ENCODE results near the gene MAPK8IP1. TPM values are rescaled to one million over a fixed set of nuclear protein-coding genes. Genes with fewer than 3 reads are reported as not detected.

MAPK8IP1 gene
- total RNA-seq, 1 experiment from 2014 or later, result 12.7 TPM

DNA sequence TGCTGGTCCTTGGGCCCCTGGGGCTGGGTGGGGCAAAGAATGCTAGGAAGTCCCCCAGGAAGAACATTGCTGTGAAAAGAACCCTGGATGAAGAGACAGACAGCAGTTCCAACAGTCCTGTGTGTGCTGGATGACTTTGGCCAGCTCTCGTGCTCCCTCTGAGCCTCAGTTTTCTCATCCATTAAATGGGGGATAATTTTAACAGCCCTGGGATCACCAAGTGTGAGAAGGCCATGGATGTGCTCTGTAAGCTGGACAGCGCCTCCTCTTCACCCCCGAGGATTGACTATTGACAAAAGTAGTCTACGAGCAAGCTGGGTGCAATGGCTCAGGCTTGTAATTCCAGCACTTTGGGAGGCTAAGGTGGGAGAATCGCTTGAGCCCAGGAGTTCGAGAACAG, 39.5 kb downstream of the MAPK8IP1 start:
- no TSS peak for BruUV-seq (replicated peaks)
- POLR2A ChIA-PET, result no interaction called here

DNA sequence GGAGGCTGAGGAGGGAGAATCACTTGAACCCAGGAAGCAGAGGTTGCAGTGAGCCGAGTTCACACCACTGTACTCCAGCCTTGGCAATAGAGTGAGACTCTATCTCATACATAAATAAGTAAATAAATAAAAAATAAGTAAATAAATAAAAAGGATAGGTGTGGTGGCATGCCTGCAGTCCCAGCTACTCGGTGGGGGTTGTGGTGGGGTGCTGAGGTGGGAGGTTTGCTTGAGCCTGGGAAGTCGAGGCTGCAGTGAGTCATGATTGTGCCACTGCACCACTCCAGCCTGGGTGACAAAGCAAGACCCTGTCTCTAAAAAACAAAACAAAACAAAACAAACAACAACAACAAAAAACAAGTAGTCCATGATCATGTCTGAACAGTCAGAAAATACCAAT, 40.1 kb downstream of the MAPK8IP1 start:
- no peaks in the 10 kb centered on the region for H3K9me3 ChIP-seq (ENCODE audit: control insufficient read depth, insufficient read depth, low read depth, low read length)
- in situ Hi-C loops (cut with HindIII; ENCODE audit: low pct_unique_long_range_greater_than_20kb, low sequenced_read_pairs), result no loop called here
- ATAC-seq (no peak), DNase-seq (ENCODE audit: low read depth, low spot score) (no peak)
- intact Hi-C loops (cut with micrococcal nuclease; ENCODE audit: unreplicated experiment), result no loop called here
- CTCF ChIA-PET, result no interaction called here
- no peaks in the 10 kb centered on the region; the same call in 1 of the 2 replicates for H3K27me3 ChIP-seq (ENCODE audit: control insufficient read depth, insufficient read depth, low read length)
- BruUV-seq (replicated peaks), result no TSS peak
- H3K4me3 ChIP-seq (ENCODE audit: low read depth in 2 of 2, low read length in 2 of 2), result no peak overlapping the region
- no peak for TF ChIP-seq SIN3A (IDR thresholded peaks at IDR 0.05; ENCODE audit: borderline replicate concordance, insufficient read depth, low read depth, low read length)
- POLR2A ChIA-PET, result no interaction called here
- H3K27ac ChIP-seq (ENCODE audit: low read length), result no peak overlapping the region
- peaks cover 3% of the 10 kb centered on the region; the same call in 1 of the 2 replicates for H3K36me3 ChIP-seq (ENCODE audit: control insufficient read depth, insufficient read depth, low read length)
- no peaks in the 10 kb centered on the region for H3K4me1 ChIP-seq (ENCODE audit: control insufficient read depth, insufficient read depth, low read length)

More for the DNA sequence above, 39.5 kb downstream of the MAPK8IP1 start:
- no peaks in the 10 kb centered on the region for H3K4me1 ChIP-seq (ENCODE audit: control insufficient read depth, insufficient read depth, low read length)
- CTCF ChIA-PET, result no interaction called here
- peaks cover 3% of the 10 kb centered on the region; the same call in 1 of the 2 replicates for H3K36me3 ChIP-seq (ENCODE audit: control insufficient read depth, insufficient read depth, low read length)
- no peak for DNase-seq (ENCODE audit: low read depth, low spot score)
- no peak for ATAC-seq
- H3K9me3 ChIP-seq (ENCODE audit: control insufficient read depth, insufficient read depth, low read depth, low read length), result no peaks in the 10 kb centered on the region
- no peak overlapping the region for H3K4me3 ChIP-seq (ENCODE audit: low read depth in 2 of 2, low read length in 2 of 2)
- H3K27me3 ChIP-seq (ENCODE audit: control insufficient read depth, insufficient read depth, low read length), result no peaks in the 10 kb centered on the region; the same call in 1 of the 2 replicates
- intact Hi-C loops (cut with micrococcal nuclease; ENCODE audit: unreplicated experiment), result no loop called here
- in situ Hi-C loops (cut with HindIII; ENCODE audit: low pct_unique_long_range_greater_than_20kb, low sequenced_read_pairs), result no loop called here
- no peak overlapping the region for H3K27ac ChIP-seq (ENCODE audit: low read length)
- TF ChIP-seq, protein P1, sequence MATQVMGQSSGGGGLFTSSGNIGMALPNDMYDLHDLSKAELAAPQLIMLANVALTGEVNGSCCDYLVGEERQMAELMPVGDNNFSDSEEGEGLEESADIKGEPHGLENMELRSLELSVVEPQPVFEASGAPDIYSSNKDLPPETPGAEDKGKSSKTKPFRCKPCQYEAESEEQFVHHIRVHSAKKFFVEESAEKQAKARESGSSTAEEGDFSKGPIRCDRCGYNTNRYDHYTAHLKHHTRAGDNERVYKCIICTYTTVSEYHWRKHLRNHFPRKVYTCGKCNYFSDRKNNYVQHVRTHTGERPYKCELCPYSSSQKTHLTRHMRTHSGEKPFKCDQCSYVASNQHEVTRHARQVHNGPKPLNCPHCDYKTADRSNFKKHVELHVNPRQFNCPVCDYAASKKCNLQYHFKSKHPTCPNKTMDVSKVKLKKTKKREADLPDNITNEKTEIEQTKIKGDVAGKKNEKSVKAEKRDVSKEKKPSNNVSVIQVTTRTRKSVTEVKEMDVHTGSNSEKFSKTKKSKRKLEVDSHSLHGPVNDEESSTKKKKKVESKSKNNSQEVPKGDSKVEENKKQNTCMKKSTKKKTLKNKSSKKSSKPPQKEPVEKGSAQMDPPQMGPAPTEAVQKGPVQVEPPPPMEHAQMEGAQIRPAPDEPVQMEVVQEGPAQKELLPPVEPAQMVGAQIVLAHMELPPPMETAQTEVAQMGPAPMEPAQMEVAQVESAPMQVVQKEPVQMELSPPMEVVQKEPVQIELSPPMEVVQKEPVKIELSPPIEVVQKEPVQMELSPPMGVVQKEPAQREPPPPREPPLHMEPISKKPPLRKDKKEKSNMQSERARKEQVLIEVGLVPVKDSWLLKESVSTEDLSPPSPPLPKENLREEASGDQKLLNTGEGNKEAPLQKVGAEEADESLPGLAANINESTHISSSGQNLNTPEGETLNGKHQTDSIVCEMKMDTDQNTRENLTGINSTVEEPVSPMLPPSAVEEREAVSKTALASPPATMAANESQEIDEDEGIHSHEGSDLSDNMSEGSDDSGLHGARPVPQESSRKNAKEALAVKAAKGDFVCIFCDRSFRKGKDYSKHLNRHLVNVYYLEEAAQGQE (IDR thresholded peaks at IDR 0.05; ENCODE audit: insufficient read depth in 1 of 2, low read depth in 2 of 2, low read length in 1 of 2), result peak; percentile 56 to 59; a peak in 2 of 4 replicates
- TF ChIP-seq, protein P2, sequence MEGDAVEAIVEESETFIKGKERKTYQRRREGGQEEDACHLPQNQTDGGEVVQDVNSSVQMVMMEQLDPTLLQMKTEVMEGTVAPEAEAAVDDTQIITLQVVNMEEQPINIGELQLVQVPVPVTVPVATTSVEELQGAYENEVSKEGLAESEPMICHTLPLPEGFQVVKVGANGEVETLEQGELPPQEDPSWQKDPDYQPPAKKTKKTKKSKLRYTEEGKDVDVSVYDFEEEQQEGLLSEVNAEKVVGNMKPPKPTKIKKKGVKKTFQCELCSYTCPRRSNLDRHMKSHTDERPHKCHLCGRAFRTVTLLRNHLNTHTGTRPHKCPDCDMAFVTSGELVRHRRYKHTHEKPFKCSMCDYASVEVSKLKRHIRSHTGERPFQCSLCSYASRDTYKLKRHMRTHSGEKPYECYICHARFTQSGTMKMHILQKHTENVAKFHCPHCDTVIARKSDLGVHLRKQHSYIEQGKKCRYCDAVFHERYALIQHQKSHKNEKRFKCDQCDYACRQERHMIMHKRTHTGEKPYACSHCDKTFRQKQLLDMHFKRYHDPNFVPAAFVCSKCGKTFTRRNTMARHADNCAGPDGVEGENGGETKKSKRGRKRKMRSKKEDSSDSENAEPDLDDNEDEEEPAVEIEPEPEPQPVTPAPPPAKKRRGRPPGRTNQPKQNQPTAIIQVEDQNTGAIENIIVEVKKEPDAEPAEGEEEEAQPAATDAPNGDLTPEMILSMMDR (IDR thresholded peaks at IDR 0.05), result no peak

DNA sequence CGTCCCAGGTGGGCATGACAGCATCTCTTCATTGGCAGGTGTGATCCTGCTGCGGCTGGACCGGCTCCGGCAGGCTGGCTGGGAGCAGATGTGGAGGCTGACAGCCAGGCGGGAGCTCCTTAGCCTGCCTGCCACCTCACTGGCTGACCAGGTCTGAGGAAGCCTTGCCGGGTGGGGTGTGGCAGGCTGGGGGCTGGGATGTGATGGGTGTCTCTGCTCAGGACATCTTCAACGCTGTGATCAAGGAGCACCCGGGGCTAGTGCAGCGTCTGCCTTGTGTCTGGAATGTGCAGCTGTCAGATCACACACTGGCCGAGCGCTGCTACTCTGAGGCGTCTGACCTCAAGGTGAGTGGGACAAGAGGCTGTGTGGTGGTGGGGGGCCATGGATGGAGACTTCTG, 40.5 kb downstream of the MAPK8IP1 start:
- BruUV-seq (replicated peaks), result no TSS peak
- no peaks in the 10 kb centered on the region for H3K4me1 ChIP-seq (ENCODE audit: control insufficient read depth, insufficient read depth, low read length)
- in situ Hi-C loops (cut with HindIII; ENCODE audit: low pct_unique_long_range_greater_than_20kb, low sequenced_read_pairs), result no loop called here
- ATAC-seq (no peak), DNase-seq (ENCODE audit: low read depth, low spot score) (no peak)
- no peaks in the 10 kb centered on the region; the same call in 1 of the 2 replicates for H3K27me3 ChIP-seq (ENCODE audit: control insufficient read depth, insufficient read depth, low read length)
- intact Hi-C loops (cut with micrococcal nuclease; ENCODE audit: unreplicated experiment), result no loop called here
- POLR2A ChIA-PET, result no interaction called here
- CTCF ChIA-PET, result no interaction called here
- no peak overlapping the region for H3K4me3 ChIP-seq (ENCODE audit: low read depth in 2 of 2, low read length in 2 of 2)
- H3K27ac ChIP-seq (ENCODE audit: low read length), result no peak overlapping the region
- H3K36me3 ChIP-seq (ENCODE audit: control insufficient read depth, insufficient read depth, low read length), result peaks cover 3% of the 10 kb centered on the region; the same call in 1 of the 2 replicates
- TF ChIP-seq, protein P1 (IDR thresholded peaks at IDR 0.05; ENCODE audit: insufficient read depth in 1 of 2, low read depth in 2 of 2, low read length in 1 of 2), result no peak
- TF ChIP-seq TCF7L2 (IDR thresholded peaks at IDR 0.05; ENCODE audit: low read depth, low read length) (no peak), POLR2AphosphoS5 (IDR thresholded peaks at IDR 0.05; ENCODE audit: low read depth, low read length) (no peak), SIN3A (IDR thresholded peaks at IDR 0.05; ENCODE audit: borderline replicate concordance, insufficient read depth, low read depth, low read length) (no peak)
- TF ChIP-seq, protein P2 (IDR thresholded peaks at IDR 0.05), result no peak
- H3K9me3 ChIP-seq (ENCODE audit: control insufficient read depth, insufficient read depth, low read depth, low read length), result no peaks in the 10 kb centered on the region
